Upper lobe of left lung (tissue), 6 donors: ENCODE results near the gene HEATR9. TPM values are rescaled to one million over a fixed set of nuclear protein-coding genes. Genes with fewer than 3 reads are reported as not detected.

Experiments used
- ATAC-seq, 2 donors: fragments of 200-7000 bp; cut with Tn5 transposase; one replicate each; pipeline ENCODE4 v1.9.1; 2022; ENCODE audit warnings: mild to moderate bottlenecking in 2 of 2, moderate library complexity in 2 of 2; ENCODE audit not compliant: low FRiP score in 2 of 2
- DNase-seq, 2 donors: peaks; one replicate each; pipeline ENCODE4 v3.0.0-alpha.2; 2019 to 2020
- H3K27ac ChIP-seq, 4 donors: fragments of 200-600 bp; sonication (generic); one replicate each; pipeline ENCODE4 v1.5.1; 2016 to 2019
- H3K27me3 ChIP-seq, 4 donors: fragments of 200-600 bp; sonication (generic); one replicate each; pipeline ENCODE4 v1.5.1; 2017 to 2019
- H3K36me3 ChIP-seq, 4 donors: fragments of 200-600 bp; sonication (generic); one replicate each; pipeline ENCODE4 v1.5.1; 2016 to 2019
- H3K4me1 ChIP-seq, 4 donors: fragments of 200-600 bp; sonication (generic); one replicate each; pipeline ENCODE4 v1.5.1; 2018 to 2019
- H3K4me3 ChIP-seq, 4 donors: fragments of 200-600 bp; sonication (generic); one replicate each; pipeline ENCODE4 v1.5.1; 2017 to 2019; ENCODE audit warnings: mild to moderate bottlenecking in 2 of 4, moderate library complexity in 1 of 4
- H3K9me3 ChIP-seq, 4 donors: fragments of 200-600 bp; sonication (generic); one replicate each; pipeline ENCODE4 v1.5.1; 2018 to 2019
- EP300 ChIP-seq, 4 donors: sonication (generic); formaldehyde crosslinking; IDR thresholded peaks; one replicate each; pipeline ENCODE4 v1.5.1; 2017; ENCODE audit warnings: antibody characterized with exemption in 4 of 4, control low read depth in 2 of 4
- POLR2A ChIP-seq, 4 donors: fragments of 450-650 bp; IDR thresholded peaks; one replicate each; pipeline ENCODE4 v1.5.1; 2016 to 2017; ENCODE audit warnings: antibody characterized with exemption in 4 of 4, mild to moderate bottlenecking in 2 of 4
- POLR2AphosphoS5 ChIP-seq, 2 donors: sonication (generic); formaldehyde crosslinking; IDR thresholded peaks; one replicate each; pipeline ENCODE4 v1.5.1; 2017; ENCODE audit warnings: antibody characterized with exemption in 2 of 2
- WGBS, 2 donors: methylation state at CpG; one replicate each; pipeline ENCODE4 v1.1.5; 2017 to 2018; 5-methylcytosine and 5-hydroxymethylcytosine counted together
- total RNA-seq, 6 donors: library from RNA; depleted of rRNA in 4 of 6; stranded (reverse); fragments of >200 nt in 4 of 6; gene quantifications; one replicate each; pipeline versions ENCODE4 v1.1.0 to v1.2.1, GENCODE V29; 2016 to 2021
- TF ChIP-seq, protein P1 (sequence below), 6 experiments: fragments of 450-650 bp in 4 of 6; fragments of 200-600 bp in 2 of 6; sonication (generic) in 2 of 6; IDR thresholded peaks; one replicate each; pipeline ENCODE4 v1.5.1; 2016 to 2019; ENCODE audit warnings: antibody characterized with exemption in 6 of 6
- donor health status: DM: no; HTN: no; CAD: no; lungs with moderate emphysema.
- donor health status: DM: no; HTN: yes; CAD: no; lungs with severe emphysema.

The HEATR9 gene
- total RNA-seq, 6 donors from 2014 or later, result 0.13 to 0.30 TPM; not detected in 4

DNA sequence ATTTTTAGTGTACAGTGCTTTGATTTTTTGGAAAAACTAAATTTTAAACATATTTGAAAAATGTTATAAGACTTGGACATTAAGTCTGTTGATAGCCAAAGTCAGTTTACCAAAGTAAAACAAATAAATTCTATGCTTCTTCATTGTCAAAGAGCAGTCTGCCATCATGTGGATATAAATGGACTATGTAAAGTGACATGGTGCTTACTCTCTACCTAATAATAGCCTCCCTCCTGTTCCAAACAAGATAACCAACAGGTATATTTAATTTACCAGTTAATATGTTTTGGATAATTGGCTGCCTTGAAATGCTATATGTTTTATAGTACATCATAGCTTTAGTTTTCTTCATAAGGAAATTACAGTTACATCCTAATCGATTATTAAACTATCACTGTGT is 43.5 kb downstream of the HEATR9 start:
- Histone ChIP-seq H3K36me3 (peaks cover 33 to 92% (median 44%) of the 10 kb centered on the region in 4 donors), H3K9me3 (no peaks in the 10 kb centered on the region), H3K4me1 (no peaks in the 10 kb centered on the region), H3K4me3 (no peak overlapping the region), H3K27ac (no peak overlapping the region), H3K27me3 (no peaks in the 10 kb centered on the region)
- DNase-seq, result no peak
- ATAC-seq, result no peak
- TF ChIP-seq, protein P1, sequence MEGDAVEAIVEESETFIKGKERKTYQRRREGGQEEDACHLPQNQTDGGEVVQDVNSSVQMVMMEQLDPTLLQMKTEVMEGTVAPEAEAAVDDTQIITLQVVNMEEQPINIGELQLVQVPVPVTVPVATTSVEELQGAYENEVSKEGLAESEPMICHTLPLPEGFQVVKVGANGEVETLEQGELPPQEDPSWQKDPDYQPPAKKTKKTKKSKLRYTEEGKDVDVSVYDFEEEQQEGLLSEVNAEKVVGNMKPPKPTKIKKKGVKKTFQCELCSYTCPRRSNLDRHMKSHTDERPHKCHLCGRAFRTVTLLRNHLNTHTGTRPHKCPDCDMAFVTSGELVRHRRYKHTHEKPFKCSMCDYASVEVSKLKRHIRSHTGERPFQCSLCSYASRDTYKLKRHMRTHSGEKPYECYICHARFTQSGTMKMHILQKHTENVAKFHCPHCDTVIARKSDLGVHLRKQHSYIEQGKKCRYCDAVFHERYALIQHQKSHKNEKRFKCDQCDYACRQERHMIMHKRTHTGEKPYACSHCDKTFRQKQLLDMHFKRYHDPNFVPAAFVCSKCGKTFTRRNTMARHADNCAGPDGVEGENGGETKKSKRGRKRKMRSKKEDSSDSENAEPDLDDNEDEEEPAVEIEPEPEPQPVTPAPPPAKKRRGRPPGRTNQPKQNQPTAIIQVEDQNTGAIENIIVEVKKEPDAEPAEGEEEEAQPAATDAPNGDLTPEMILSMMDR (IDR thresholded peaks at IDR 0.05), result no peak
- TF ChIP-seq POLR2A (IDR thresholded peaks at IDR 0.05) (no peak), POLR2AphosphoS5 (IDR thresholded peaks at IDR 0.05) (no peak), EP300 (IDR thresholded peaks at IDR 0.05) (no peak)
- WGBS, 2 donors, result 97 to 100% methylated on average over 1 of the region's 1 CpG

DNA sequence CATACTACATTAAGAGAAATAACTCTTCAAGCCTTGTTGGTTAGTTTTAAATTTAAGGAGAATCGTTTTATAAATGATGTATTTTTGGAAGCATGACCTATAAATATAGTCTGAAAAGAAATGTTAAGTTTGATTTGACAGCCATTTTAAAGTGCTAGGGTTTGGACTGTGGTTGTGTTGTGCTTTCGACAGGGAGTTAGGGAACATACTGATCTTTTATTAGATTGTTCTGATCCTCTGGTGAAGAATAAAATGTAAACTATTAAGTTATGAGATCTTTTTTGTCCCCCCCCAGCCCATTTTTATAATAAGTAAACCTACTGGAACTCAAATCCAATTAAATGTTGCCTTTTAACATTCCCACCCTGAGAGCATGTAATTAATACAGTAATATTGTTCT is 47.4 kb downstream of the HEATR9 start:
- peaks cover 5 to 18% (median 10%) of the 10 kb centered on the region in 4 donors for H3K4me1 ChIP-seq
- no peak for DNase-seq
- no peaks in the 10 kb centered on the region for H3K27me3 ChIP-seq
- H3K9me3 ChIP-seq, result no peaks in the 10 kb centered on the region
- no peak for ATAC-seq
- 87 to 95% methylated on average over 2 of the region's 2 CpGs for WGBS, 2 donors
- H3K36me3 ChIP-seq, result peaks cover 28 to 90% (median 39%) of the 10 kb centered on the region in 4 donors
- no peak overlapping the region for H3K4me3 ChIP-seq
- no peak overlapping the region for H3K27ac ChIP-seq
- no peak for TF ChIP-seq EP300 (IDR thresholded peaks at IDR 0.05)
- no peak for TF ChIP-seq POLR2A (IDR thresholded peaks at IDR 0.05)
- TF ChIP-seq, protein P1 (IDR thresholded peaks at IDR 0.05), result no peak
- no peak for TF ChIP-seq POLR2AphosphoS5 (IDR thresholded peaks at IDR 0.05)

DNA sequence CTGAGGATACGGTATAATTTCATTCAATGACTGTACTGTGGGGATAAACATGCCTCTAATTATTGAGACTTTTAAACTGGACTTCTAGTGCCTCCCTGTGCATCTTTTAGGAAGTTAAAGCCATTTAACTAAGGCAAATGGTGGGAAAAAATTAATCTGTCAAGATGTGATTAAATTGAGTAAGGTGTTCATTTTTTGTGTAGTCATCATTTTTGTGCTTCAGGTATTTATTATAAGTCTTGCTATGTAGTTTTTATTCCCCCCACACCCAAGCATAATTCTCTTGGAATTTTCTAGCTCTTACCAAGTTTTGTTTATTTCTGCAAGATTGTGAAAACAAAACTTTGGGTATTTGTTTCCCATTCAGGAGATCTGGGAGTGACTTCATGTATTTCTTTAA is 49.2 kb downstream of the HEATR9 start:
- no peaks in the 10 kb centered on the region for H3K27me3 ChIP-seq
- ATAC-seq, result no peak
- no peak overlapping the region for H3K4me3 ChIP-seq
- no peak for DNase-seq
- no peaks in the 10 kb centered on the region for H3K9me3 ChIP-seq
- TF ChIP-seq, protein P1 (IDR thresholded peaks at IDR 0.05), result no peak
- no peak for TF ChIP-seq POLR2A (IDR thresholded peaks at IDR 0.05)
- TF ChIP-seq EP300 (IDR thresholded peaks at IDR 0.05), result no peak
- no peak for TF ChIP-seq POLR2AphosphoS5 (IDR thresholded peaks at IDR 0.05)
- no peak overlapping the region for H3K27ac ChIP-seq
- peaks cover 13 to 71% (median 29%) of the 10 kb centered on the region in 4 donors for H3K36me3 ChIP-seq
- peaks cover 10 to 24% (median 17%) of the 10 kb centered on the region in 4 donors for H3K4me1 ChIP-seq
- WGBS, 2 donors, result 80 to 83% methylated on average over 1 of the region's 1 CpG

DNA sequence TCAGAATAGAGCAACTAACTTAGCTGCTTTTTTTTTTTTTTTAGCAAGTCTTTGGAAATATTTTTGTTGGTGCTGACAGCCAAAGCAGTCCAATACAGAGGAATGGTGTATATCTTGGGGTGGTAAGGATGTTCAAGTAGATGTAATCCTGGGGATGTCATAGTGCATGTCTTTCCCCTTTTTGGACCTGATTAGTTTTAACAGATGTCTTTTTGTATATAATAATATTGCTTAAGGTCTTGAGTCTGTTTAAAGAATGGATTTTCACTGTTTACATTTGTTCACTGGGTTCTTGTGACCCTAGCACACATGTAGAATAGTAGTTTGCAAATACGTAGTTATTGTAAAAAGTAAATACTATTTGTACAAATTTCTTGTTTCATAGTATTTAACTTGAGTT is 51.5 kb downstream of the HEATR9 start:
- no peak for TF ChIP-seq POLR2A (IDR thresholded peaks at IDR 0.05)
- no peak for TF ChIP-seq POLR2AphosphoS5 (IDR thresholded peaks at IDR 0.05)
- TF ChIP-seq, protein P1 (IDR thresholded peaks at IDR 0.05), result no peak
- Histone ChIP-seq H3K4me3 (no peak overlapping the region), H3K27ac (no peak overlapping the region), H3K9me3 (no peaks in the 10 kb centered on the region), H3K4me1 (peaks cover 16 to 35% (median 26%) of the 10 kb centered on the region in 4 donors), H3K27me3 (no peaks in the 10 kb centered on the region), H3K36me3 (peaks cover 0 to 51% (median 10%) of the 10 kb centered on the region in 4 donors)
- ATAC-seq (no peak), DNase-seq (no peak)
- WGBS, 2 donors, result 52 to 65% methylated on average over 1 of the region's 1 CpG

DNA sequence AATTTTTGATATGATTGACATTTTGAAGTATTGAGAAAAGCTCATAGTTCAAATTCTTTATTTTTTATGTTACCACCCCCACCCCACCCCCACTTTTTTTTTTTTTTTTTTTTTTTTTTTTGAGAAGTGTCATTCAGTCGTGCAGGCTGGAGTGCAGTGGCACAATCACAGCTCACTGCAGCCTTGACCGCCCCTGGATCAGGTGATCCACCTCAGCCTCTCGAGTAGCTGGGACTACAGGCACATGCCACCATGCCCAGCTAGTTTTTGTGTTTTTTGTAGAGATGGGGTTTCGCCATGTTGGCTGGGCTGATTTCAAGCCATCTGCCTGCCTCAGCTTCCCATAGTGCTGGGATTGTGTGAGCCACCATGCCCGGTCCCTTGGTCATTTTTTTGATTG is 52.0 kb downstream of the HEATR9 start:
- no peaks in the 10 kb centered on the region for H3K9me3 ChIP-seq
- H3K4me3 ChIP-seq, result no peak overlapping the region
- H3K27me3 ChIP-seq, result no peaks in the 10 kb centered on the region
- peaks cover 21 to 39% (median 30%) of the 10 kb centered on the region in 4 donors for H3K4me1 ChIP-seq
- no peak for ATAC-seq
- 73 to 74% methylated on average over 5 of the region's 5 CpGs for WGBS, 2 donors
- DNase-seq, result peak in 1 of 2 donors; percentile 49
- no peak overlapping the region for H3K27ac ChIP-seq
- H3K36me3 ChIP-seq, result peaks cover 0 to 46% (median 10%) of the 10 kb centered on the region in 4 donors
- TF ChIP-seq POLR2A (IDR thresholded peaks at IDR 0.05), result no peak
- TF ChIP-seq, protein P1 (IDR thresholded peaks at IDR 0.05), result no peak
- TF ChIP-seq POLR2AphosphoS5 (IDR thresholded peaks at IDR 0.05), result no peak
- TF ChIP-seq EP300 (IDR thresholded peaks at IDR 0.05), result no peak
